Measurements from ENCODE around the gene DNAH10.

Gene DNAH10

DNA sequence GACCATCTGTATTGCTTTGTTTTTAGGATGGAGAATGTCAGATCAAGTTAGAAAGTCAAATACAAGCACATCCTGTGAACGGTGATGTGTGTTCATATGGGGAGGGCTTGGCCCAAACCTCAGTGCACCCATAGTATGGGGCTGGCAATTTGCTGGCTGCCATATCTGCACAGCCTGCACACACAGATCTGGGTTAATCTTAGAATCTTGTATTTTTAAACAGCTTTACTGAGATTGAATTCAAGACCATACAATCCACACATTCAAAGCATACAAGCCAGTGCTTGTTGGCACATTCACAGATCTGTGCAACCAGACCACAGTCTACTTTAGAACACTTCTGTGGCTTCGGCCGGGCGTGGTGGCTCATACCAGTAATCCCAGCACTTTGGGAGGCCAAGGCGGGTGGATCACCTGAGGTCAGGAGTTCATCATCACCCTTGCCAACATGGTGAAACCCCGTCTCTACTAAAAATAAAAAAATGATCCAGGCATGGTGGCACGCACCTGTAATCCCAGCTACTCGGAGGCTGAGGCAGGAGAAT lies 120.1 kb downstream of the DNAH10 start:
- DNase-seq (ENCODE audit: low read depth) = no peak

GRCh38 chr12:123886258-123886657 lies 124.2 kb downstream of the DNAH10 start:
- DNase-seq (ENCODE audit: low read depth) = no peak

GRCh38 chr12:123886931-123887582 lies 125.0 kb downstream of the DNAH10 start:
- DNase-seq (ENCODE audit: low read depth) = no peak

DNA sequence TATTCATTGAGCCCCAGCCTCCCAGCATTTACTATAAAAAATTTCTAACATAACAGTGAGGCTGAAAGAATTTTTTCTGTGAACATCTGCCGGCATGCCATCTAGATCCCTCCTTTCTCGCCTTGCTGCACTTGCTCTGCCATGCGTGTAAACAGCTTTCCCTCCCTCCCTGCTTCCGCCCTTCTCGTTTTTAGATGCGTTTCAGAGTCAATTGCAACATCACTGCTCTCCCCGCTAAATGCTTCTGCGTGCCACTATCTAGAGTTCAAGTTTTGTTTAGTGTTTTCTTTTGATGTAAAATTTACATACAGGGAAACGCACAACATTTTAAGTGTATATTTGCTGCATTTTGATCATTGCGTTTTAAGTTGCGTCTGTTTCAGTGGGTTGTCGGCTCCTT lies 126.9 kb downstream of the DNAH10 start:
- DNase-seq (ENCODE audit: low read depth) = no peak

DNA sequence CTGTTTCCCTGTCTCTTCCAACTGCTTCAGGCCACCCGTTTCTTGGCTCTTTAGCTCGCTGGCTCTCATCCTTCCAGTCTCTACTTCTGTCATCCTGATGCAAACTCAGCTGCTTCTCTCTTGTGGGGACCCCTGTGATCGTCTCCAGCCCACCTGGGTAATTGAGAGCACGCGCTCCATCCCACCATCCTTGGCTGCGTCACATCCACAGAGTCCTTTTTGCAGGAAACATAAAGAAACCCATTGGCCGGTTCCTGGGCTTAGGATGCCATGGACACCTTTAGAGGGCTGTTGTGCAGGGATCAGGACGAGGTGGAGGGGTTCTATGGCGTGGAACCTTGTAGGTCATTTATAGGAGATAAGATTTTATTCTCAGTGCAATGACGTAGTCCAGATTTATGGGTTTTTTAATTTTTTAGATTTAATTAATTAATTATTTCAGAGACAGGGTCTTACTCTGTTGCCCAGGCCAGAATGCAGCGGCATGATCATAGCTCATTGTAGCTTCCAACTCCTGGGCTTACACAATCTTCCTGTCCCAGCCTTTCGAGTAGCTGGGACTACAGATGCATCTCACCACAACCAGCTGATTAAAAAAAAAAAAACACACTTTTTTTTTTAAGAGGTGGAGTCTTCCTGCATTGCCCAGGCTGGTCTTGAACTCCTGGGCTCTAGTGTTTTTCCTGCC lies 127.9 kb downstream of the DNAH10 start:
- no peak for DNase-seq (ENCODE audit: low read depth)

DNA sequence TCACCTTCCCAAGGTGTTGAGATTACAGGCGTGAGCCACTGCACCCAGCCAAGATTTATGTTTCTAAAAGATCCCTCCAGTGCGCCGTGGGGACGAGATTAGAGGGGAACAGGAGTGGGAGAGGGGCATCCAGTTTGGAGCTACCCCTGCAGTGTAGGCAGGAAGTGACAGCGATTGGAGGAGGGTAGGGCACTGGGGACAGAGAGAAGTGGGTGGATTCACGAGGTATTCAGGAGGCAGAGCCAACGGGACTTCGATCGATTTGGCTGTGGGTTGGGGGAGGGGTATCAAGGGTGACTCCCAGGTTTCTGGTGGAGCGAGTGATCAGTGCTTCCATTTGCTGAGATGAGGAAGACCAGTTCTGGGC lies 128.4 kb downstream of the DNAH10 start:
- no peak for DNase-seq (ENCODE audit: low read depth)

GRCh38 chr12:123891011-123891410 lies 128.9 kb downstream of the DNAH10 start:
- no peak for DNase-seq (ENCODE audit: low read depth)

DNA sequence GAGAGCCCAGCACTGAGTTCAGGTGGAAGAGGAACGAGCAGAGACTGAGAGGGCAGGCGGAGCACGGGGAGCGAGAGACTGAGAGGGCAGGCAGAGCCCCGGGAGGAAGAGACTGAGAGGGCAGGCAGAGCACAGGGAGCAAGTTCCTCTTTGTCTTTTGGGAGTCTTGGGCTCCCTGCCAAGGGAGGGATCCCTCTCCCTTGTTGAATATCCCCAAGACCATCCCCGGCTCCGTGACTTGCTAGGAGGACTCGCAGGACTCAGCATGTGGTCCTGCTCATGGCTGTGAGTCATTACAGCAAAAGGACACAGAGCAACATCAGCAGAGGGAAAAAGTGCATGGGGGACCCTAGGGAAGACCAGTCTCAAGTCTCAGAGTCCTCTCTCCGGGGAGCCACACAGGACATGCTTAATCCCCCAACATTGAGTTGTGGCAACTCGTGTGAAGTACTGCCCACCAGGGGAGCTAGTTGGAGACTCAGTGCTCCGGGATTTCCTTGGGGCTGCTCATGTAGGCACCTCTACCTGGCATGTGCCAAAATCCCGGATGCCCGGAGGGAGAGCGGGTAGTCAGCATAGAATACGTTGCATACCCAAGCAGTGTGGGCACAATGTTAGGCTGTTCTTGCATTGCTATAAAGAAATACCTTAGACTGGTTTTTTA lies 129.5 kb downstream of the DNAH10 start:
- no peak for DNase-seq (ENCODE audit: low read depth)

DNA sequence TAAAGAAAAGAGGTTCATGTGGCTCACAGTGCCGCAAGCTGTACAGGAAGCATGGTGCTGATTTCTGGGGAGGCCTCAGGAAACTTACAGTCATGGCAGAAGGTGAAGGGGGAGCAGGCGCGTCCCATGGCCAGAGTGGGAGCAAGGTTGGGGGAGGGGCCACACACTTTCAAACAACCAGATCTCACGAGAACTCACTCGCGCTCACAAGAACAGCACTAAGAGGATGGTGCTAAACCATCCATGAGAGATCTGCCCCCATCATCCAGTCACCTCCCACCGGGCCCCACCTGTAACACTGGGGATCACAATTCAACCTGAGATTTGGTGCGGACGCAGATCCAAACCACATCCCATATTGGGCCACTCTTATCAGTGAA lies 130.1 kb downstream of the DNAH10 start:
- DNase-seq (ENCODE audit: low read depth) = no peak

GRCh38 chr12:123892853-123893252 lies 130.8 kb downstream of the DNAH10 start:
- DNase-seq (ENCODE audit: low read depth) = no peak

- DNase-seq (ENCODE audit: low read depth) = no peak
These were observed 131.2 kb downstream of the DNAH10 start for GRCh38 chr12:123893276-123893675.

DNA sequence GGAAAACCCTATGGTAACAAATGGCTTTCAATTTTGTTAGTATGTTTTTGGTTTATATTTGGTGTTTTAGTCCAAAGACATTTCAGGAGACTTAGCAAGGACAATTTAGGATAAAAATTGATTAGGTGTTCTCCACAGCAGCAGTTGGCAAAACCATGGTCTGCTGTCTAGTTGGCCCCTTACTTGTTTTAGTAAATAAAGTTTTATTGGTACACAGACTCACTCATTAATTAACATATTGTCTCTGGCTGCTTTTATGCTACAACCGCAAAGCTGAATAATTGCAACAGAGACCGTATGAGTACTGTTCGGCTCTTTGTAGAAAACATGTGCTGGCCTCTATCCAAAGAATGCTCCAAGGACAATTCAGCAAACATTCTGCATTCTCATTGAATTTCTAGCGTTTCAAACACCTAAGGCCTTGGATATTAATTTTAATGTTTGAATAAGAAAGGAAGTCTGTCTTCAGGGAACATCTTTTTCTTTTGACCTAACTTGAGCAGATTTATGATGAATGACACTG lies 132.8 kb downstream of the DNAH10 start:
- no peak for DNase-seq (ENCODE audit: low read depth)

DNA sequence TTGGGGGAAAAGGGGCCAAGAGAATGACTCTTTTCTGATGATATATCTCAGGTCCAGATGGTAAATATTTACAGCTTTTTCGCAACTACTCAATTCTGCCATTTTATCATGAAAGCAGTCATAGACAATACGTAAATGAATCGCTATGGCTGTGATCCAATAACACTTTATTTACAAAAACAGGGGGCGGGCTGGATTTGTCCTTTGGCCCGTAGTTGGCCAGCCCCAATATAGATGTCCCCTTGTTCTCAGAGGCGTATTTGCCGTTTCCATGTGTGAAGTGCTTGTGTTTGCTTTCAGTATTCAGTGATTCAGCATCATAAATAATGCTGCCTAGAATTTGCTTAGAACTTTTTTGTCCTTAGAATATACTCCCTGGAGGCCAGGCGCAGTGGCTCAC lies 133.3 kb downstream of the DNAH10 start:
- DNase-seq (ENCODE audit: low read depth) = no peak

DNA sequence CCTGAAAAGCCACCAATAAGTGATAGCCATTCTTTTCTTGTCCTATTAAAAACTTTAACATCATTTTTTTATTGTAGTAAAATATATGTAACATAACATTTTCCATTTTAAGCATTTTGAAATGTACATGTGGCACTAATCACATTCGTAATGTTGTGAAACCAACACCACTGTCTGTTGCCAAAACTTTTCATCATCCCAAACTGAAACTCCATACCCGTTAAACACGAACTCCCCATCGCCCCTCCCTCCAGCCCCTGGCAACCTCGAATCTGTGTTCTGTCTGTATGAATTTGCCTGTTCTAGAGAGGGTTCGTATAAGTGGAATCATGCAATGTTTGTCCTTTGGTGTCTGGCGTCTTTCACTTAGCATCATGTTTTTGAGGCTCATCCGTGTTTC lies 134.7 kb downstream of the DNAH10 start:
- DNase-seq (ENCODE audit: low read depth) = no peak

- no peak for DNase-seq (ENCODE audit: low read depth)
These were observed 135.1 kb downstream of the DNAH10 start for GRCh38 chr12:123897221-123897620.

DNA sequence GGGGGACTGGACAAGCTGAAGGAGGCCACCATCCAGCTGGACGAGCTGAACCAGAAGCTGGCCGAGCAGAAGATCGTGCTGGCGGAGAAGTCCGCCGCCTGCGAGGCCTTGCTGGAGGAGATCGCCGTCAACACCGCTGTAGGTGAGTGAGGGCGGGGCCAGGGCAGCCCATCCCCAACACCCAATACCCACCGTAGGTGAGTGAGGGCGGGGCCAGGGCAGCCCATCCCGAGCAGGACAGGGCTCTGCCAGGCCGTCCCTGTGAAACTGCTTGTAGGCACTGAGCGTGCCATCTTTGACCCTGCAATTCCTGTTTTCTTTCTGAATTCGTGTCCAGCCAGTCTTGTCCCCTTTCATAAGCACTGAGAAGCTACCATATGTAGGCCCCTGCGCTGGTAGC lies 136.6 kb downstream of the DNAH10 start:
- DNase-seq (ENCODE audit: low read depth) = no peak

DNA sequence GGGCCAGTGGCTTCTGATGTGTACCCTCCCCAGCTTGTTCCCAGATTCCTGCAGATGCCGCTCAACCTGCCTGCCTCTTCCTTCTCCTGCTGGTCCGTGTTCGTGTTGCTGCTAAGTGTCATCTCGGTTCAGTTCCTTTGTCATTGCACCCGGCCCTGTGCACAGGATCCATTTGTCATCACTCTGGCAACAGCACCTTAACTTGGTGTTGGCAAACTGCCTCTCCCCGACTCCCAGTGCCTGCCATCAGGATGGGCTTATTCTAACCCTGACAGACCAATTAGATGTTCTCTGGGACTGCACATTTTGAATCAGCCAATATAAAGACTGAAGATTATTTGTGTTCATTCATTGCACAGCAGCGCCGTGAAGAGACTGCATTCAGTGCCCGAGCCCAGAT lies 137.3 kb downstream of the DNAH10 start:
- no peak for DNase-seq (ENCODE audit: low read depth)

DNA sequence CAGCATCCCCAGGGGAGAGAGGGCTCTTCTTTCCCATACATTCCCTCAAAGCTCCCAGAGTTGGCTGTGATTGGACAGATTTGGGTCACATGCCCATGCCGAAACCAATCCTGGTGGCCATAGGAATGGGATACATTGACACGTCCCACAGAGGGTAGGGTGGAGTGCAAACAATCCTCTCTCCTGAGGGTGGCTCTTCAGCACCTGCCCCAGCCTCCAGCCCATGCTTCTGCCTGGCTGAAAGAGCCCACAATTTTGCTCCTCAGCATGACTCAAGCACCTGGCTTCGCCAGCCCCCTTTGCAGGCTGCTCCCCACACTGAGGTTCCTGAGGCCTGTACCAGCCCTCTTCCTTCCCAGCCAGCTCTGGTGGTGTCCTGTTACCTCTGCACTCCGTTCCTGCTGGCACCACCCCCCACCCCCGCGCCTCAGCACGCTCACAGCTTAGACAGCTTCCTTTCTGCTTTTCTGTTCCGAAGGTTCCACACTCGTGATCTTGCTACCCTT lies 138.8 kb downstream of the DNAH10 start:
- no peak for DNase-seq (ENCODE audit: low read depth)

DNA sequence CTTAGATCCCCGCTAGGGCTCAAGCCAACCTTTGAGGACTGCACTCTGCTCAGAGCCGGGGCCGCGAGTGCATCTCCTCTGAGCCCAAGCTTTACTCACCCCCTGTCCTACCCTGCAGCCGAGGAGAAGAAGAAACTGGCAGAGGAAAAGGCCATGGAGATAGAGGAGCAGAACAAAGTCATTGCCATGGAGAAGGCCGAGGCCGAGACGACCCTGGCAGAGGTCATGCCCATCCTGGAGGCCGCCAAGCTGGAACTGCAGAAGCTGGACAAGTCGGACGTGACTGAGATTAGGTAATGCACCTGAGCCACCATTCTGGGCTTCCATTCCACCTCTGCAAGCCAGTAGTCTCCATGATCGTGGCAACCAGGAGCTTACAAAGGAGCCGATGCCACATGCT lies 140.7 kb downstream of the DNAH10 start:
- DNase-seq (ENCODE audit: low read depth) = no peak

DNA sequence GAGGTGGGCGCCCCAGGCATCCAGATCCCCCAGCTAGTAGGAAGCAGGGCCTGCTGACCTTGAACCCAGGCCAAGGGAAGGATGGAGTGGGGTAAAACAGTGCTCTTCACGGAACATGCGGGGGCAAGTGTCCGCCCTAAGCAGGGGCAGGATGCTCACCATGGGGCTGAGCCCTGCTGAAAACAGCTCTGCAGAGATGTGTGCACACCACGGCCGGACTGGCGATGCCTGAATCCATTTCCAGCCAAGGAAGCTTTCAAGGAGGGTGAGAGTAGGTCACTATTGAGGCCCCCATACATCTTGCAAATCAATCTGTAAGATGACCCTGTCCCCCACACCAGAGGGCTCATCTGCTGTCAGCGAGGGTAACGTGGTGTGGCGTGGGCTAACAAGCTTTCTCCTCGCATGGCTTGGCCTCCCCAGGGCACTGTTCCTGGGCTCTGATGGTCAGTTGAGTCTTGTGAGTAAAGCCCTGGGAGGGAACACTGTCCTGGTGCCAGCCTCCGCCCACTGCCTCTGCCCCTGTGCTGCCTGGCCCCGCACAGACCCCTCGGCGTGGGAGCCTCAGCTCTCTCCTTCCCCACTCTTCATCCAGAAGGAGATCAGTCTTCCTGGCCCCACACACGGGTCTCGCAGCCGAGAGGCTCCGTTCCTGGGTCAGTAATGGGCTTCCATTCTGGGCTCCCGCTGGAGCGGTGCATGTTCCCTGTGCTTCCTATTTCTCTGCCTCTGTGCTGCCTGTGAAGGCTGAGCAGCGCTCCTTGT lies 141.4 kb downstream of the DNAH10 start:
- DNase-seq (ENCODE audit: low read depth) = no peak

GRCh38 chr12:123905319-123905925 lies 143.3 kb downstream of the DNAH10 start:
- peak; percentile 52 for DNase-seq (ENCODE audit: low read depth)
